NCI-H1436 (cell line): Measurements from ENCODE around the gene RPLP2.

ENCODE experiments used
- DNase-seq: peaks from one replicate; lab custom pipeline; 2025; lab: John Stamatoyannopoulos, UW

Gene RPLP2

DNA sequence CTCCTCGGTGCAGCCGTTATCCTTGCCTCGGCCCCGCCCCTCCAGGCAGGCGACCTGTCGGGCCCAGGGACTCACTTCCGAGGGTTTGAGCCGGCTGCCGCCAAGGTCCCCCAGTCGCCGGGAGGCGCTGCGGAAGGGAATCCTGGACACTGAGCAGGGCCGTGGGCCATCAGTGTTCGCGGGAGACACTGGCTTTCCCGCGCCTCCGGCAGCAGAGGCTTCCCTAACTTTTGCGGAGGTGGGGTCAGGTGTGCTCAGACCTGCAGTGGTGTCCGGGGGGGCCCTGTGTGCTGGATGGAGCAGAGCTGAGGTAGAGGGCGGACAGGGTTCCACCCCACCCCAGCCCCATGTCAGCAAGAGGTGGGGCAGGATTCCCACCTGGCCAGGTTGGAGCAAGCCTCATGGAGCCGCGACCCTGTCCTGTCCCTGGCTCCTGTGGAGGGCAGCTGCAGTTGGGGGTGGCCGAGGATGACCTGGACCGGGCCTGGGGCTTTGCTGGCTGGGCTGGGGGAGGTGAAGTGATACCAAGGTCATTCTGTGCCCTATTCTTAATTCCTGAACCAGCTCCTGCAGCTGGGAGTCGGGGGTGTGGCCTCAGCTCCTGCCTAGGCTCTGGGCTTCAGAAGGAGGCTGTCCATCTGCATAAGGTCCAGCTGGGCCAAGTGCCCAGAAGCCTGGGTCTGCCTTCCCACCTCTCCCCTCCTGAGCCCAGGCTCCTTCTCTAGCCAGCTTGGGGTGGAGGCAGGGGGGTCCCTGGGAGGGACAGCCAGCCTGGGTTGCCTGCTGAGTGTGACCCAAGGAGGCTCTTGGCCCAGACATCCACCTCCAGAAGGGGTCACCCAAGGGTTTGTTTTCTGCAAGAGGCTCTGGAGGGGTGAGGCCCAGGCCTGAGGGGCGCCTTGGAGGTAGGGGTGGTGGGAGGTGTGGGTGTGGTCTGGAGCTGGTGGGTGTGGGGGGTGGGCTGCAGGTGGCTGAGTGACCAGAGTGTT, 41.3 kb downstream of the RPLP2 start:
- DNase-seq = no peak

GRCh38 chr11:852762-853161, 43.0 kb downstream of the RPLP2 start:
- DNase-seq = no peak

GRCh38 chr11:853682-854448, 44.1 kb downstream of the RPLP2 start:
- no peak for DNase-seq

- DNase-seq = no peak
Observed at GRCh38 chr11:854601-855329, 45.0 kb downstream of the RPLP2 start.

DNA sequence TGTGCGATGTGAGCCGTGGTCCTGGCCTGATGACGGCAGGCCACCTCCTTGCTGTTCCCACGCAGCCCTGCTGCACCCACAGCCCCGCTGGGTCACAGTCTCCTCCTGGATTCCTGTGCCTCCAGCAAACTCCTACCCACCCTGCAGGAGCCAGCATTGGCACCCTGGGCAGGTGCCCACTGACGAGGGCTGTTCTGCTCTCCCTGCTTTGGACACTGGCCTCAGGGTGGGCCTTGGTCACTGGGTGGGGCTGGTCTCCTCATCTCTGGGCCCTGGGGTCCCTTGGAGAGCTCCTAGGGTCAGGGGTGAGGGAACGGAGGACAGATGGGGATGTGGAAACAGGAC, 45.5 kb downstream of the RPLP2 start:
- no peak for DNase-seq

DNA sequence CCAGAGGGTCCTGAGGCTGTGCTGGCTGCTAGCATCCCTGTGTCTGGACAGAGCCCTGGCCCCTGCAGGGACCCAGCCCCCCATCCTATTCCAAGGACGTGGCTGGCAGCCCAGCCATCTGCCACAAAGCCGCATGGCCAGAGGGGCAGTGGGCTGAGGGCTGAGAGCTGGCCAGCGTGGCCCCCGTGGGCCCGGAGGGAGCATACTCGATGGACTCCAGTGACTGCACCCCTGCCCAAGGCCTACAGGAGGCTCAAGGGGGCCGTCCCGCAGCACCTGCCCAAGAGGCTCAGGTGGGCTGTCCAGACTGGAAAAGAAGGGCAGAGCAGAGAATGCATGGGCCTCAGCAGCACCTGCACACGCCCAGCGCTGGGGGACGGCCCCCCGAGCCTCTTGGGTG, 46.0 kb downstream of the RPLP2 start:
- DNase-seq = no peak

DNA sequence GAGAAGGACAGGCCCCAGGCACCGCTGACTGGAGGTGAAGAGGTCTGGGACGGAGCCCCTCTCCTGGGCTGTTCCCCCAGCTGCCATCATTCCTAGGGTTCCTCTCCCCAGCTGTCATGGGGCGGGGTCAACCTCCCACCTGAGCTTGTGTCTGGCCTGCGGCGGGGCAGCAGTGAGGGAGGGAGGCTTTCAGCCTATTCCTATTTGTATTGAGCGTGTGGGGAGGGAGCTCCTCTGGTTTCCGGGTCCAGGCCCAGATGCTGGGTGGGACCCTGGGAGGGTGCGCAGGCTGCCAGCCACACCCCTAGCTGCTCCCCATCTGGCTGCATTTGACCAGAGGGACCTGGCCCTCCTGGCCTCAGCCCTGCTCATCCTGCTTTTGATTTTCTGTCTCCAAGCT, 46.6 kb downstream of the RPLP2 start:
- DNase-seq = no peak

- no peak for DNase-seq
Observed at GRCh38 chr11:858053-858761, 48.4 kb downstream of the RPLP2 start.

GRCh38 chr11:858762-859339, 49.1 kb downstream of the RPLP2 start:
- DNase-seq = no peak

GRCh38 chr11:859394-860131, 49.8 kb downstream of the RPLP2 start:
- DNase-seq = peak; percentile 86

- DNase-seq = no peak
Observed at GRCh38 chr11:860234-861104, 50.7 kb downstream of the RPLP2 start.

GRCh38 chr11:861105-861479, 51.3 kb downstream of the RPLP2 start:
- DNase-seq = no peak

- no peak for DNase-seq
Observed at GRCh38 chr11:862081-862661, 52.4 kb downstream of the RPLP2 start.
